Chondrocyte (in vitro differentiated cells): Measurements from ENCODE around the gene ARHGEF10L. TPM values are rescaled to one million over a fixed set of nuclear protein-coding genes. Genes with fewer than 3 reads are reported as not detected.
A peak's percentile ranks its signal among the peaks of the same experiment; 100 is the strongest.

ENCODE experiments used
- DNase-seq: peaks from one replicate; pipeline ENCODE4 v3.0.0; 2021; ENCODE audit warnings: mixed read lengths, low spot score
- H3K27ac Mint-ChIP-seq: one replicate; pipeline ENCODE4 v1.8.0; 2021; ENCODE audit warnings: mild to moderate bottlenecking, moderate library complexity, mixed read lengths; ENCODE audit not compliant: unreplicated experiment
- H3K27me3 Mint-ChIP-seq: 2 replicates; pipeline ENCODE4 v1.8.0; 2021; ENCODE audit warnings: low read depth, mixed read lengths
- H3K36me3 Mint-ChIP-seq: 2 replicates; pipeline ENCODE4 v1.8.0; 2021; ENCODE audit warnings: low read depth, mixed read lengths
- H3K4me1 Mint-ChIP-seq: 2 replicates; pipeline ENCODE4 v1.8.0; 2021; ENCODE audit warnings: low read depth, mild to moderate bottlenecking, mixed read lengths
- H3K4me3 Mint-ChIP-seq: one replicate; pipeline ENCODE4 v1.8.0; 2021; ENCODE audit warnings: mild to moderate bottlenecking, moderate library complexity, mixed read lengths; ENCODE audit not compliant: unreplicated experiment
- H3K9me3 Mint-ChIP-seq: 2 replicates; pipeline ENCODE4 v1.8.0; 2021; ENCODE audit warnings: low read depth, mixed read lengths
- CTCF ChIP-seq: fragments of 200-600 bp; sonication (generic); IDR thresholded peaks from 2 replicates; pipeline ENCODE4 v1.5.0; 2021; ENCODE audit warnings: antibody characterized with exemption, mild to moderate bottlenecking, moderate library complexity
- total RNA-seq: library from RNA; stranded (reverse); gene quantifications from 3 replicates; pipeline ENCODE4 v1.2.1, GENCODE V29; 2021

The ARHGEF10L gene
- total RNA-seq, 1 donor from 2014 or later = 40.0 TPM

DNA sequence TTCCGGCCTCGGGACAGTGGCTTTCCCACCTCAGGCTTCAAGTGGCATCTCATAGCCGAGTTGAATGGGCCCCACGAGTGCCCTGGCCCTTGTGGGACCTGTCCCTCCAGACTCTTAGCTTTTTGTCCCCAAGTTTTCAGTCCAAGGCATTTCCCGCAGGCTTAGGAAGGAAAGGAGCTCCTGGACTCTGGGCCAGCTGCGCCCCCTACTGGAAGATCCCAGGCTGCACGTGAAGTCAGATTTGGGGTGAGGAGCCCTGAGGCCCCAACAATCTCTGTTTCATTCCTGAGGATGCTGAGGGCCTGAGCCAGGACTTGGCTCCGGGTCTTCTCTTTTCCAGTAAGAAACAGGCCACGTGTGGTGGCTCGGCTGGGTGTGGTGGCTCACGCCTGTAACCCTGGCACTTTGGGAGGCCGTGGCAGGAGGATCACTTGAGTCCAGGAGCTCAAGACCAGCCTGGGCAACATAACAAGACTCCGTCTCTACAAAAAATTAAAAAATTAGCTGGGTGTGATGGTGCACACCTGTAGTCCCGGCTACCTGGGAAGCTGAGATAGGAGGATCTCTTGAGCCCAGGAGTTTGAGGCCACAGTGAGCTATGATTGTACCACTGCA, 67.4 kb downstream of the ARHGEF10L start:
- DNase-seq = no peak
- Mint-ChIP-seq H3K27ac (peak overlapping the region; percentile 99), H3K36me3 (peaks cover 7% of the 10 kb centered on the region), H3K27me3 (no peaks in the 10 kb centered on the region), H3K4me1 (peaks cover 27% of the 10 kb centered on the region), H3K9me3 (no peaks in the 10 kb centered on the region), H3K4me3 (no peak overlapping the region)
- TF ChIP-seq CTCF = peak; percentile 99

- TF ChIP-seq CTCF = no peak
- H3K27me3 Mint-ChIP-seq = no peaks in the 10 kb centered on the region
- peaks cover 32% of the 10 kb centered on the region for H3K4me1 Mint-ChIP-seq
- H3K4me3 Mint-ChIP-seq = no peak overlapping the region
- peaks cover 11% of the 10 kb centered on the region for H3K36me3 Mint-ChIP-seq
- DNase-seq = peak; percentile 76
- no peak overlapping the region for H3K27ac Mint-ChIP-seq
- no peaks in the 10 kb centered on the region for H3K9me3 Mint-ChIP-seq
Measured at GRCh38 chr1:17607644-17608581, 68.4 kb downstream of the ARHGEF10L start.

- no peaks in the 10 kb centered on the region for H3K9me3 Mint-ChIP-seq
- TF ChIP-seq CTCF = no peak
- no peaks in the 10 kb centered on the region for H3K27me3 Mint-ChIP-seq
- no peak overlapping the region for H3K4me3 Mint-ChIP-seq
- H3K27ac Mint-ChIP-seq = no peak overlapping the region
- peaks cover 32% of the 10 kb centered on the region for H3K4me1 Mint-ChIP-seq
- peaks cover 11% of the 10 kb centered on the region for H3K36me3 Mint-ChIP-seq
- DNase-seq = peak; percentile 79
Measured at GRCh38 chr1:17609529-17609928, 70.0 kb downstream of the ARHGEF10L start.

- Mint-ChIP-seq H3K9me3 (no peaks in the 10 kb centered on the region), H3K4me3 (no peak overlapping the region), H3K27me3 (no peaks in the 10 kb centered on the region), H3K4me1 (peaks cover 29% of the 10 kb centered on the region), H3K27ac (no peak overlapping the region), H3K36me3 (peaks cover 11% of the 10 kb centered on the region)
- DNase-seq = no peak
- TF ChIP-seq CTCF = no peak
Measured at GRCh38 chr1:17610085-17610484, 70.6 kb downstream of the ARHGEF10L start.

GRCh38 chr1:17610713-17611112, 71.2 kb downstream of the ARHGEF10L start:
- peaks cover 23% of the 10 kb centered on the region for H3K4me1 Mint-ChIP-seq
- H3K4me3 Mint-ChIP-seq = no peak overlapping the region
- no peaks in the 10 kb centered on the region for H3K27me3 Mint-ChIP-seq
- peaks cover 11% of the 10 kb centered on the region for H3K36me3 Mint-ChIP-seq
- H3K27ac Mint-ChIP-seq = no peak overlapping the region
- H3K9me3 Mint-ChIP-seq = no peaks in the 10 kb centered on the region
- no peak for TF ChIP-seq CTCF
- DNase-seq = no peak
